Endothelial cell of umbilical vein (primary cell): Measurements from ENCODE around the gene FSTL3. TPM values are rescaled to one million over a fixed set of nuclear protein-coding genes. Genes with fewer than 3 reads are reported as not detected.

Experiments
- BruUV-seq: library from RNA; stranded (reverse); fragments of 400-500 nt; replicated peaks from 2 replicates; lab custom pipeline; 2021; lab: Mats Ljungman, UMichigan
- CTCF ChIA-PET: fragments of 300-600, 350-600 bp; sonication (Branson Sonifier 250); formaldehyde crosslinking; loops from one replicate; lab custom pipeline; 2021; ENCODE audit warnings: antibody characterized with exemption, inconsistent platforms; lab: Charles Lee
- POLR2A ChIA-PET: fragments of 300-600, 350-600 bp; sonication (Branson Sonifier 250); formaldehyde crosslinking; loops from one replicate; lab custom pipeline; 2021; ENCODE audit warnings: antibody characterized with exemption, inconsistent platforms; lab: Charles Lee
- DNase-seq: peaks from one replicate; pipeline ENCODE4 v3.0.0-alpha.2; 2011; ENCODE audit warnings: low read depth, low spot score
- FAIRE-seq: peaks from 2 replicates; lab custom pipeline; 2011; peaks lifted over from hg19 to GRCh38; lab: Jason Lieb, UNC
- H2AFZ ChIP-seq: 2 replicates; pipeline ENCODE4 v1.6.0; 2012; ENCODE audit warnings: low read depth, low read length, control low read depth, inconsistent platforms
- H3K27ac ChIP-seq: 2 replicates; pipeline ENCODE4 v1.5.1; 2011; ENCODE audit warnings: low read depth, mild to moderate bottlenecking, control low read depth, low read length, moderate library complexity; ENCODE audit not compliant: insufficient read depth
- H3K27me3 ChIP-seq, 2 experiments: 2 replicates each; pipeline versions ENCODE4 v1.6.0 to v1.6.1; 2011; ENCODE audit warnings: low read length in 2 of 2, mixed read lengths in 1 of 2; ENCODE audit not compliant: control insufficient read depth in 2 of 2, insufficient read depth in 2 of 2
- H3K36me3 ChIP-seq, 2 experiments: 2 replicates in 1 of 2; 3 replicates in 1 of 2; pipeline ENCODE4 v1.5.1; 2011; ENCODE audit warnings: low read length in 2 of 2, mild to moderate bottlenecking in 1 of 2, moderate library complexity in 1 of 2; ENCODE audit not compliant: control insufficient read depth in 2 of 2, insufficient read depth in 2 of 2; ENCODE audit errors: extremely low read depth in 1 of 2
- H3K4me1 ChIP-seq: 3 replicates; pipeline ENCODE4 v1.5.1; 2011; ENCODE audit warnings: mild to moderate bottlenecking, low read length; ENCODE audit not compliant: control insufficient read depth, insufficient read depth; ENCODE audit errors: extremely low read depth
- H3K4me2 ChIP-seq: 2 replicates; pipeline ENCODE4 v1.6.1; 2011; ENCODE audit warnings: low read length, control low read depth, mixed read lengths; ENCODE audit not compliant: insufficient read depth
- H3K4me3 ChIP-seq, 3 experiments: fragments of 200-600 bp in 1 of 3; sonication (generic), shearing (Covaris generic) in 1 of 3; replicated peaks in 1 of 3; 2 replicates each; pipeline ENCODE4 v1.5.1; 2011 to 2016; ENCODE audit warnings: control low read depth in 3 of 3, low read length in 3 of 3, mild to moderate bottlenecking in 2 of 3, inconsistent platforms in 1 of 3, low read depth in 1 of 3, moderate library complexity in 1 of 3; ENCODE audit not compliant: insufficient read depth in 1 of 3
- H3K79me2 ChIP-seq: 2 replicates; pipeline ENCODE4 v1.6.0; 2012; ENCODE audit warnings: low read length, inconsistent platforms; ENCODE audit not compliant: control insufficient read depth, insufficient read depth
- H3K9ac ChIP-seq: replicated peaks from 2 replicates; pipeline ENCODE3; 2011; ENCODE audit warnings: low read length, control low read depth; ENCODE audit not compliant: insufficient read depth; ENCODE audit errors: extremely low read depth
- H3K9me1 ChIP-seq: replicated peaks from 3 replicates; pipeline ENCODE4 v1.6.0; 2011; ENCODE audit warnings: mild to moderate bottlenecking, low read length; ENCODE audit not compliant: control insufficient read depth, insufficient read depth; ENCODE audit errors: extremely low read depth
- H3K9me3 ChIP-seq: replicated peaks from 2 replicates; pipeline ENCODE4 v1.5.1; 2012; ENCODE audit warnings: low read length, inconsistent platforms; ENCODE audit not compliant: control insufficient read depth, insufficient read depth
- H4K20me1 ChIP-seq: replicated peaks from 2 replicates; pipeline ENCODE3; 2011; ENCODE audit warnings: mild to moderate bottlenecking, low read length; ENCODE audit not compliant: control insufficient read depth, insufficient read depth; ENCODE audit errors: extremely low read depth
- CTCF ChIP-seq, 2 donors: IDR thresholded peaks; 1 replicate in 1 of 2; 2 replicates in 1 of 2; pipeline ENCODE4 v1.5.1; 2011; ENCODE audit warnings: low read length in 2 of 2, mild to moderate bottlenecking in 2 of 2, moderate library complexity in 2 of 2, control low read depth in 1 of 2, inconsistent platforms in 1 of 2, low read depth in 1 of 2; ENCODE audit not compliant: insufficient read depth in 1 of 2; ENCODE audit errors: extremely low read depth in 1 of 2
- EZH2 ChIP-seq: IDR thresholded peaks from 2 replicates; pipeline ENCODE4 v1.6.1; 2012; ENCODE audit warnings: borderline replicate concordance, low read depth, mild to moderate bottlenecking, moderate library complexity, low read length, inconsistent platforms; ENCODE audit not compliant: severe bottlenecking
- FOS ChIP-seq: IDR thresholded peaks from 2 replicates; pipeline ENCODE4 v1.6.1; 2011; ENCODE audit warnings: mild to moderate bottlenecking, low read length, moderate library complexity, borderline replicate concordance; ENCODE audit not compliant: insufficient read depth
- GATA2 ChIP-seq: IDR thresholded peaks from 2 replicates; pipeline ENCODE4 v1.7.0; 2011; ENCODE audit warnings: low read depth, mild to moderate bottlenecking, moderate library complexity, mixed read lengths, low read length; ENCODE audit not compliant: insufficient read length, insufficient read depth
- JUN ChIP-seq: IDR thresholded peaks from 2 replicates; pipeline ENCODE4 v1.6.1; 2011; ENCODE audit warnings: borderline replicate concordance, low read depth; ENCODE audit not compliant: insufficient read length, insufficient read depth
- MAX ChIP-seq: IDR thresholded peaks from 2 replicates; pipeline ENCODE4 v1.6.1; 2011; ENCODE audit not compliant: insufficient read depth, insufficient read length
- MYC ChIP-seq: IDR thresholded peaks from one replicate; pipeline ENCODE4 v1.6.1; 2011; ENCODE audit warnings: mild to moderate bottlenecking, low read depth, low read length
- POLR2A ChIP-seq: IDR thresholded peaks from 2 replicates; pipeline ENCODE4 v1.6.1; 2012; ENCODE audit warnings: low read depth, mild to moderate bottlenecking, control low read depth, low read length
- POLR2AphosphoS5 ChIP-seq: IDR thresholded peaks from 2 replicates; pipeline ENCODE4 v1.6.1; 2012; ENCODE audit warnings: low read depth, mild to moderate bottlenecking, control low read depth, low read length, moderate library complexity; ENCODE audit not compliant: insufficient read depth
- dilution Hi-C: fragments of 300-500 bp; cut with MboI; formaldehyde crosslinking; loops from one replicate; pipeline ENCODE4 v1.15.0; 2019; ENCODE audit warnings: low sequenced_read_pairs; ENCODE audit not compliant: extremely low pct_ligation_motif_present
- intact Hi-C: fragments of 100-400 bp; cut with micrococcal nuclease; formaldehyde crosslinking; loops from one replicate; pipeline ENCODE4 v1.10.0; 2022
- polyA plus RNA-seq, 4 experiments: library from polyadenylated mRNA; depleted of rRNA in 3 of 4; stranded (reverse) in 3 of 4; unstranded in 1 of 4; fragments of >200 nt; gene quantifications; 2 replicates each; pipeline versions ENCODE4 v1.2.1 to v1.2.3, GENCODE V29; 2011 to 2012; ENCODE audit warnings: missing spikeins in 1 of 4
- total RNA-seq: library from RNA; stranded (reverse); gene quantifications from 2 replicates; pipeline ENCODE4 v1.2.3, GENCODE V29; 2021

FSTL3 gene
- total and polyA plus RNA-seq, 2 donors (not counting 3 experiments of a cell fraction or from before 2014, with no cell fraction given) = 19.9 to 45.2 TPM

- H3K9me1 ChIP-seq = no peaks in the 10 kb centered on the region
- ChIA-PET POLR2A (no interaction called here), CTCF (no interaction called here)
- dilution Hi-C loops (no loop called here), intact Hi-C loops (no loop called here)
- peaks cover 0 to 11% of the 10 kb centered on the region in 2 experiments for H3K36me3 ChIP-seq
- H3K9me3 ChIP-seq = no peaks in the 10 kb centered on the region
- no peaks in the 10 kb centered on the region for H3K27me3 ChIP-seq
- no peaks in the 10 kb centered on the region for H4K20me1 ChIP-seq
- TF ChIP-seq GATA2 (no peak), EZH2 (no peak), CTCF (IDR thresholded peaks at IDR 0.05; ENCODE audit: extremely low read depth in 1 of 2, insufficient read depth in 1 of 2, low read depth in 1 of 2, low read length in 2 of 2) (no peak), FOS (no peak), POLR2A (no peak), MAX (no peak), JUN (no peak), MYC (no peak), POLR2AphosphoS5 (no peak)
- peaks cover 97% of the 10 kb centered on the region for H3K79me2 ChIP-seq
- peaks cover 14% of the 10 kb centered on the region for H3K4me1 ChIP-seq
- FAIRE-seq (no peak), DNase-seq (no peak)
- no peak overlapping the region for H3K27ac ChIP-seq
- BruUV-seq = no TSS peak
- H3K4me3 ChIP-seq = no peak overlapping the region
- H3K9ac ChIP-seq = no peak overlapping the region
- no peak overlapping the region for H3K4me2 ChIP-seq
- H2AFZ ChIP-seq = no peak overlapping the region
Observed at GRCh38 chr19:657611-658010, 18.6 kb upstream of the FSTL3 start.
